ENCODE measurements around the gene ADCY9.
"Not testable (repeated sequence)": the region's sequence is repeated elsewhere in the genome, so short reads cannot be mapped to it uniquely, and the experiment has no call there.

Gene ADCY9

DNA sequence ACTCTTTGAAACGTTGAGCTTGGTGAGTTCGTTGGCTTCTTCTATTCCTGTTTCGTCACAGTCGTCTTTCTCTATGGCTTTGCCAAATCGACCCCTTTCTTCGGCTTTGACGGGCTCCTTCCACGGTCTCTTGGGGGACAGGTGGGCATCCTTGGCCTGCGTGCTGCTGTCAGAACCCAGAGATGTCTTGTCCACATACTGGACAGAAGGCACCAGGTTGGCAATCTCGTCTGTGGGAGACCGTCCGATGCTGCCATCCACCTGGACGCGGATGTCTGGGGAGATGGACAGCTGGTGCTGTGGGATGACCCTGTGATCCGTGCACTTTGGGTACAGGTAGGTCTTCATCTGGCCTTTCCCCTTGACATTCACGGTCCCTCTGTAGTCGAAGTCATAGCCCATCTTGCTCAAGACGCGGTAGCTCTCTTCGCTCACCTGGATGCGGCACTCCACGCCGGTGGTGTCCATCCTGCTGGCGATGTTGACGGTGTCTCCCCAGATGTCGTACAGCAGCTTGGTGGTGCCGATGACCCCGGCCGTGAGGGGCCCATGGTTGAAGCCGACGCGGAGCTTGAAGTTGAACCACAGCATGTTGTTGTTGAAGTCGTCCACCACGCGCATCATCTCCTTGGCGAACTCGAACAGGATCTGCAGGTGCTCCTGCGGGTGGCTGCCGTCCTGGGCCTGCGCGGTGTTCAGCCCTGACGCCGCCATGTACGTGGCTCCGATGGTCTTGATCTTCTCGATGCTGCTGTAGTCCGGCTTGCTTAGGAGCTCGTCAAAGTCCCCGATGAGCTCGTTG, 150.3 kb downstream of the ADCY9 start:
- DNase-seq: no peak

GRCh38 chr16:3965306-3965705, 150.9 kb downstream of the ADCY9 start:
- no peak for DNase-seq

DNA sequence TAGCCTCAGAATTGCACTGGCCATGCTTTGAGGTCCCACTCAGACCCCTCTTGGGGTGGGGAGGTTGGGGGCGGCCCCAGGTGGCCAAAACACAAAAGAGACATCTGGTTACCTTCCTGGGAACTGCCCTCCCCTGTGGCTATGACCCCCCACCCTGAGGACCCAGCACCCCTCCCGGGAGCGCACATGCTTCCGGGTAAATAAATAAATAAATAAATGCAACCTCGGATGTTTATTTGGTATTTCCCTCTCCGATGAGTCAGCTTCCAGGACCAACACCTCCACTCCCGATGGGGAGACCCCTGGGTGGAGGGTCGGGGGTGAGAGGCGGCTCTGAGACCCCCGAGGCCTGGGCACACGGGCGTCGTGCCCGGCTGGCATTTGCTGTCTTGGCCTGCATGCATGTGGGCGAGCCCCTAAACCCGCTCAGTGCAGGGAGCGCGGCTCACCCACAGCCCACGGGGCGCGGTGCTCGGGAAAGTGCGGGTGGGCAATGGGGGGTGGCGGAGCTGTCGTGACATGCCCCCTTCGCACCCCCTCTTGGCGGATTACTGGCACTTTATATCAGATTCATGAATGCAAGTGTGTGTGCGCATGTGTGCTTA, 151.5 kb downstream of the ADCY9 start:
- DNase-seq: no peak

GRCh38 chr16:3963886-3964685, 152.2 kb downstream of the ADCY9 start:
- DNase-seq: no peak

DNA sequence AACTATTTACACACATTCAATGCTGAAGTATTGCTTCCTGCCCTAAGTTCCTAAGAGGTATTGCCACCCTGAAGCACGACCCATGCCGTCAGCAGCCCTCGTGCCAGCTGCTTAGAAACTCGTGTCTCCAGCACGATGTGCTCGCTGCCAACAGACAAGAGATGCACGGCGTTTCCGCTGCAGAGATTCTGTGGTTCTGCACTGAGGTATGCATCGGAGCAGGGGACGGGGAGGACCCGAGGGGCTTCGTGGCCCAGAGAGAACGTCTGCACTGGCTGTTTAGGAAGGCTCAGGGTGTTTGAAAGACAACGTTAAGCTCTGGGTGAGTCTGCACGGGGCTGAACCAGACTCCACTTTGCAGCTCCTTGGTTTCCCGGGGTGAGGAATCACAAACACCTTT, 153.0 kb downstream of the ADCY9 start:
- no peak for DNase-seq

DNA sequence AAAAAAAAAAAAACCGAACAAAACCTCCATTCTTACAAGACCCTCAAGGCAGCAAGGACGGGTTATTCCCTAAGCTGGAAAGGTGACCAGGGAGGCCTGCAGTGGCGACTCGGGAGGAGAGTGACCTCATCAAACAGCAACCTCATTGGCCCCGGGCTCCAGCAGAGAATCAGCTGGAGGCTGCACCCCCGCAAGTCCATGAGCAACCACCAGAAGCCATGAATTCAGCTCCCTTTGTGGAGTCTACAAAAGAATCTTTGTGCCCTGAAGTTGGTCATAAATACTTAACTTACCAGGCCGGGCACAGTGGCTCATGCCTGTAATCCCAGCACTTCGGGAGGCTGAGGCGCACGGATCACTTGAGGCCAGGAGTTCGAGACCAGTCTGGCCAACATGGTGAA, 154.8 kb downstream of the ADCY9 start:
- peak; percentile 3 for DNase-seq

GRCh38 chr16:3959926-3960590, 156.2 kb downstream of the ADCY9 start:
- peak; percentile 44 for DNase-seq

DNA sequence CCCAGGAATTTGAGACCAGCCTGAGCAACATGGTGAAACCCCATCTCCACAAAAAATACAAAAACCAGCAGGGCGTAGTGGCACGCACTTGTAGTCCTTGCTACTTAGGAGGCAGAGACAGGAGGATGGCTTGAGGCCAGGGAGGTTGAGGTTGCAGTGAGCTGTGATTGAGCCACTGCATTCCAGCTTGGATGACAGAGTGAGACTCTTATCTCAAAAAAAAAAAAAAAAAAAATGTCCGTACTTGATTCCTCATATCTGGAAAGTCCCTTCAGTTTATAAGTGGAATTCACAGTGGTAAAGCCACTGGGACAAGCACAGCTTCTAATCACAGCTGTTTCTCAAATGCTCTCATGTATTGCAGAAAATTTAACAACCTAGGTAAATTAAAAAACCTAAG, 157.1 kb downstream of the ADCY9 start:
- peak; percentile 37 for DNase-seq

DNA sequence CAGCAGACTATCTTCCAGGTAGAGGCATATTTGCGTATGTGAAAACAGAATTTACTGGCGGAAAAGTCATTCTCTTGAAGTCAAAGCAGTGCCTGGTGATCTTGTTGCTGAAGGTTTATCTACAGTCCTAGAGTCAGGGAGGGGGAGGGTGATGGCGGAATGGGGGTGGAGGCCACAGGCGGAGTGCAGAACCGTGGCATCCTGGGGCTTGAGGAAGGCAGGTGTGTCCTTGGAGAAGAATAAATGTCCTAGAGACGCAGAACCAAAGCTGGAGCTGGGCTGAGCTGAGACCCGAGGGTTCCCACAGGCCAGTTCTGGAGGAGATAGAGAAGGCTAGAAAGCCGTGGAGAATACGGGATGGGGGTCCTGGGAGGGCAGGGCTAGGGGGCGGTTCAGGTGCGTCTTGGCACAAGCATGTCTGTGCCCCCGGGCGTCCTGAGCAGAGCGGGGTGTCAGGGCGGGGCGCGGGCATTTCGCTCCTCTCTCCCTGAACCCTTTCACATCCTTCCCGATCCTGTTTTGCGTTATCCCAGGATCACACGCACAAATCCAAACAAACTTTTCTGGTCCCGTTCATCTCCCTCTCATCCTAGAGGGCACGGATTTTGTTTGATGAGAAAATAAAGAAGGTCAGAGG, 158.8 kb downstream of the ADCY9 start:
- DNase-seq: no peak

GRCh38 chr16:3954411-3954921, 161.8 kb downstream of the ADCY9 start:
- DNase-seq: peak; percentile 68

DNA sequence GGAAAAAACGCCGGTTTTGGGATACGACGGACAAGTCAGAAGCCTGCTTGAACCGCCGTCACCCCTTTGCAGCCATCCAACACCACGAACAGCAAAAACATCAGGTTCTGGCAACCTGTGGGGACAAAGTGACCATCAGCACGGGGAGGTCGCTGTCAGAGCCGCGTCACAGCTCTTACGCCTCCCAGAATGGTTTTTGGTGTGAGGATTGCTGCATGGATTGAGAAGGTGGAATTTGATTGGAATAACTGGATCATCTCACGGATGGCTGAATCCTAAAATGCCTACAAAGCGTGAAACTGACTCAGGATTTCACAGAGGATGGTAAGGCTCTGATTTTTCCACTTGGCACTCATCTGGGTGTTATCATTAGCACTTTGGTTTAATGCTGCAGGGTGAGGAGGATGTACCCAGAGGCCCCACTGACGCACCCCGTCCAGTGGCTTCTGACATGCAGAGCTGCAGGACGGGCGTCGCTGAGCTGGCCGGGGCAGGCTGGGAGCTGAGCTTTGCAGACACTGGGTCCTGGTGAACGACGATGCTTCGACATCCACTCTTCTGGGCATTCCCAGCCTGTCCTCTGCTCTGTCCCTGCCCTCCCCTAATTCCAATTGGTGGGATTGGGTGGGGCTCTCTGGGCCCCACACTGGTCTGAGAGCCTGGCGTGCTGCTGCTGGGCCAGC, 162.4 kb downstream of the ADCY9 start:
- DNase-seq: peak; percentile 1

- DNase-seq: no peak
Measured at GRCh38 chr16:3952737-3953131, 163.5 kb downstream of the ADCY9 start.

GRCh38 chr16:3951861-3952736, 164.1 kb downstream of the ADCY9 start:
- DNase-seq: peak; percentile 4

- DNase-seq: not testable (repeated sequence)
Measured at GRCh38 chr16:3951380-3951779, 164.9 kb downstream of the ADCY9 start.

- peak; percentile 46 for DNase-seq
Measured at GRCh38 chr16:3950343-3951193, 165.7 kb downstream of the ADCY9 start.

DNA sequence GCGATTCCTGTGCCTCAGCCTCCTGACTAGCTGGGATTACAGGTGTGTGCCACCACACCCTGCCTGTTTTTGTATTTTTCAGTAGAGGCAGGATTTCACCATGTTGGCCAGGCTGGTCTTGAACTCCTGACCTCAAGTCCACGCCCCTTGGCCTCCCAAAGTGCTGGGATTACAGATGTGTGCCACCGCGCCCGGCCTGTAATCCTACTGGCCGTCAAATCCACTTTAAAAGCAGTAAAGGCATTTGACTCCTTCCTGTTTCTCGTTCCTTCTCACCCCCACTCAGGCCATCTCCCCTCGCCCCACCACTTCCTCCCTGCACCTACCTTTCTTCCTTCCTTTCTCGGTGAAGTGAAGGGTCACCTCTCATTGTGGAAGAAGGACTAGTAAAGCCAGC, 166.3 kb downstream of the ADCY9 start:
- no peak for DNase-seq

- no peak for DNase-seq
Measured at GRCh38 chr16:3949287-3949686, 167.0 kb downstream of the ADCY9 start.

GRCh38 chr16:3948378-3948995, 167.8 kb downstream of the ADCY9 start:
- DNase-seq: no peak

DNA sequence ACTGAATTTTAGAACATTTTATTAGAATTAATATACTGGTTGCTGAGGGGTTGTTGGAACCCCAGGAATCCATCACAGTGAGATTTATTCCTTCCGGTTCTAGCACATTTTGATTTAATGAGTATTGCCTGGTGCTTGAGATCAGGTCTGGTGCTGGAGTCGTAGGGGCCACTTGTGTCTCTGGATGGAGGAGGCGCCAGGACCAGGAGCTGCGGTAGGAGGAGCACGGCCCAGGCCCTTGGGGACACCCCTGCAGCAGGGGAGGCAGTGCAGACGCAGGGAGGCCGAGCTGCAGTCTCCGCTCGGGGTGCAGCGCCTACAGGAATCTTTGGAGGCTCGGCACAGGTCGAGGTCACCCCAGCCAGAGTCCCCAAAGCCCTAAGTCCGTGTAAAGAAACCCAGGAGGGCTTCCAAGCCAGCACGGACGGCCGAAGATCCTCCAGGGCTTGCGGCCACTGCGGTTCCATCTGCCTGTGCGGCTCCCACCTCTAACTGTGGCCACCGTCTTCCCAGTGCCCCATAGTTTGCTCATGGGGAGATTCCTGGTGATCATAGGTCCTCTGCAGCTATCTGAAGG, 169.6 kb downstream of the ADCY9 start:
- DNase-seq: no peak

All from kidney glomerular epithelial cell (primary cell).